Fibroblast of pulmonary artery (primary cell): Measurements from ENCODE around the gene ZNF516.

Source experiments
- DNase-seq: peaks from one replicate; pipeline ENCODE4 v3.0.0-alpha.2; 2010; ENCODE audit warnings: low read depth
- H3K4me3 ChIP-seq: replicated peaks from 2 replicates; pipeline ENCODE4 v1.5.1; 2011; ENCODE audit warnings: low read depth, mild to moderate bottlenecking, control low read depth, low read length, moderate library complexity
- TF ChIP-seq, protein P1 (sequence below): IDR thresholded peaks from 2 replicates; pipeline ENCODE4 v1.5.1; 2011; ENCODE audit warnings: mild to moderate bottlenecking, control low read depth, low read length, inconsistent platforms; ENCODE audit errors: missing control alignments

Gene ZNF516

GRCh38 chr18:76353046-76353445, 142.0 kb downstream of the ZNF516 start:
- TF ChIP-seq, protein P1, sequence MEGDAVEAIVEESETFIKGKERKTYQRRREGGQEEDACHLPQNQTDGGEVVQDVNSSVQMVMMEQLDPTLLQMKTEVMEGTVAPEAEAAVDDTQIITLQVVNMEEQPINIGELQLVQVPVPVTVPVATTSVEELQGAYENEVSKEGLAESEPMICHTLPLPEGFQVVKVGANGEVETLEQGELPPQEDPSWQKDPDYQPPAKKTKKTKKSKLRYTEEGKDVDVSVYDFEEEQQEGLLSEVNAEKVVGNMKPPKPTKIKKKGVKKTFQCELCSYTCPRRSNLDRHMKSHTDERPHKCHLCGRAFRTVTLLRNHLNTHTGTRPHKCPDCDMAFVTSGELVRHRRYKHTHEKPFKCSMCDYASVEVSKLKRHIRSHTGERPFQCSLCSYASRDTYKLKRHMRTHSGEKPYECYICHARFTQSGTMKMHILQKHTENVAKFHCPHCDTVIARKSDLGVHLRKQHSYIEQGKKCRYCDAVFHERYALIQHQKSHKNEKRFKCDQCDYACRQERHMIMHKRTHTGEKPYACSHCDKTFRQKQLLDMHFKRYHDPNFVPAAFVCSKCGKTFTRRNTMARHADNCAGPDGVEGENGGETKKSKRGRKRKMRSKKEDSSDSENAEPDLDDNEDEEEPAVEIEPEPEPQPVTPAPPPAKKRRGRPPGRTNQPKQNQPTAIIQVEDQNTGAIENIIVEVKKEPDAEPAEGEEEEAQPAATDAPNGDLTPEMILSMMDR = no peak
- no peak for DNase-seq
- H3K4me3 ChIP-seq = no peak overlapping the region

- TF ChIP-seq, protein P1 = no peak
- DNase-seq = peak; percentile 89
- H3K4me3 ChIP-seq = no peak overlapping the region
Observed at GRCh38 chr18:76351961-76352581, 143.0 kb downstream of the ZNF516 start.

- no peak for DNase-seq
- TF ChIP-seq, protein P1 = no peak
- H3K4me3 ChIP-seq = no peak overlapping the region
Observed at GRCh38 chr18:76350134-76351025, 144.7 kb downstream of the ZNF516 start.

DNA sequence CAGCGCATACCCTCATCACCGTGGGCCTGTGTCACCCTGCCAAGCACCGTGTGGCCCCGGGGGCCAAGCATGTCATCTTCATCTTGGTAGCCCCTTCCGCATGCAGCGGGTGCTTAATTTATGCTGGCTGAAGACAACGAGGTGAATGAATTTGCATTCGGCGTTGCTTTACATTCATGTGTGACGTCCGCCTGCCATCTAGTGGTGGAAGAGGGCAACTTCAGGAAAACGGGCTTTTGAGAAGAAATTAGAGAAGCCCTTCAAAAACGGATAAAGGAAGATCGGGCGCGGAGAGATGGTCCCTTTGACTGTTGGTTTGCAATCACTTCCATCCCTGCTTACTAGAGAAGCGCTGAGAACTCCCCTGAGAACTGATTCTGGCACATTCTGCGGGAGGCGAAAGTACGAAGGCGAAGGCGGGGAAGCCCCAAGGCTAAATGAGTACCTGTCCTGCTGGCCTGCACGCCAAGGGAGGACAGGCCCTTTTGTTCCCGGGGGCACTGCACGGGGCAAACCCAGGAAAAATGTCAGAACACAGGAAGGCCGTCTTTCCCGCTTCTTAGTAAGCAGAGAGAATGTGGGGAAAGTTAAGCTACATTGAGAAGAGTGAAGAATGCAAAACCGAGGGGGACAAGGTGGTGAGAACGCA, 145.9 kb downstream of the ZNF516 start:
- TF ChIP-seq, protein P1 = peak; percentile 92
- no peak overlapping the region for H3K4me3 ChIP-seq
- DNase-seq = peak; percentile 79

DNA sequence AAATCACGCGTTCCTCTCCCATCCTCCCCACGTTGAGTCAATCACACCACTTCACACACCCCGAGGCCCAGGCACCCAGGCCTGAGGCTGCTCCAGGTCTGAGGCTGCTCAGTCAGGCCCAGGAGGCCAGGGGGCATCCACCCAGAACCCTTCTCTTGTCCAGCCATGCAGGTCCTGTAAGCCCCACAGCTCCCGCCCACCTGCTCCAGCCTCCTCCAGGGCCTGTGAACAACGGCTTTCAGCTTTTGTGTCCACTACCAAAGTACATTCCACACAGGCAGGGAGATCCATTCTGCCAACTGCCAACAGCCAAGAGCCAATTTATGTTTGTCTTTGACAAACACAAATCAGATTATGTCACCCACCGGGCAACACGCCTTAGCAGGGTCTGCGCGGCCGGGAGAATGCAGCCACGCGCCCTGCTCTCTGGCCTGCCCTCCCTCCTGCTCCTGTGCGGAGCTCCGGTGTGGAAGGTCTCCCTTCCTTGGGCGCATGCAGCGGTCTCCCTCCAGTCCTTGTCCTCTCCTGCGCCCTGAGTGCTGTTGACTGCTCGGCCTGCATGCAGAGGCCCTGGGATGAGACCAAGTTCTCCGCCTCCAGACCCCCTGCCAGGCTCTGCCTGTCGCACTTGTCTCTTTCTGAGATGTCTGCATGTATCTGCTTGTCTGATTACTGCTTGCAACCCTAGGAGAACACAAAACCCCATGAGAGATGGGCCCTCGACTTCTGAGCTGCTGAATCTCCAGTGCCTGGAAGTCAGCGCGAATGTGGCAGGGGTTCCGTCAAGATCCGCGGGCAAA, 146.6 kb downstream of the ZNF516 start:
- H3K4me3 ChIP-seq = no peak overlapping the region
- TF ChIP-seq, protein P1 = no peak
- no peak for DNase-seq

DNA sequence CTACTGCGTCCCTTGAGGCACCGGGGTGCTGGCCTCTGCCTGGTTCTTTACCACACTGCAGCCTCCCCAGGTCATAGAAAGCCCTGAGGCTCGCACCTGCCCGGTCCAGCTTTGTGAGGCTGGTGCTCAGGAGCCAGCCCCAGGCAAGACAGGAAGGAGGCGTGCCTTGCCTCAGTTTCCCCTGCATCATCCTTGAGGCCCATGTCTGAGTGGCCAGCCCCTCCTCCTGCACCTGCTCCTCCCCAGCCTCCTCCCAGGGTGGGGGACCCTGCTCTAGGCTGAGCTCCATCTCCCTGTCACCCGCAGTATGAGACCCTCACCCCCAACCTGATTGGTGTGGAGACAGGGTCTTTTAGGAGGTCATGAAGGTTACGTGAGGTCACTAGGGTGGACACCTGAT, 147.7 kb downstream of the ZNF516 start:
- DNase-seq = no peak

More for the DNA sequence above, 147.7 kb downstream of the ZNF516 start:
- H3K4me3 ChIP-seq = no peak overlapping the region
- TF ChIP-seq, protein P1 = no peak
